Hematopoietic multipotent progenitor cell treated with erythropoietin and hydrocortisone succinate and interleukin-3 and kit ligand, for 8 days (in vitro differentiated cells): ENCODE results near the gene C2orf76.
A peak's percentile ranks its signal among the peaks of the same experiment; 100 is the strongest.
"Not testable (repeated sequence)": the region's sequence is repeated elsewhere in the genome, so short reads cannot be mapped to it uniquely, and the experiment has no call there.

Experiments used
- DNase-seq: peaks from one replicate; pipeline ENCODE4 v3.0.0-alpha.2; 2015

Gene C2orf76

DNA sequence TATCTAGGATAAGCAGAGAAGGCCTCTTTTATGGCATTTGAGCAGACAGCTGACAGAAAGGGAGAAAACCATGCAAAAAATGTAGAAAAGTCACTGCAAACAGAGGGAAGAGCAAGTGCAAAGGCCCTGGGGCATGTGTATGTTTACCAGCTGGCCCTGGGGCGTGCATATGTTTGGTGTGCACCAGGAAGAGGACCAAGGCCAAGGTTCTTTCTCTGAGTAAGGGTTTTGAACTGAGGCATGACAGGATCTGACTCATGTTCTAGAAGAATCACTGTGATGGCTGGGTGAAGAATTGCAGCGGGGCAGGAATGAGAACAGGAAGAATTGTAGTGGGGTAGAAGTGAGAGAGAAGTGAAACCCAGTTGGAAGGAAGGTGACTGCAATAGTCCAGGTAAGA, 73.4 kb downstream of the C2orf76 start:
- no peak for DNase-seq

- DNase-seq: no peak
Observed at GRCh38 chr2:119292226-119292625, 74.4 kb downstream of the C2orf76 start.

GRCh38 chr2:119291588-119292167, 75.0 kb downstream of the C2orf76 start:
- DNase-seq: no peak

- DNase-seq: peak; percentile 44
Observed at GRCh38 chr2:119290859-119291587, 75.6 kb downstream of the C2orf76 start.

DNA sequence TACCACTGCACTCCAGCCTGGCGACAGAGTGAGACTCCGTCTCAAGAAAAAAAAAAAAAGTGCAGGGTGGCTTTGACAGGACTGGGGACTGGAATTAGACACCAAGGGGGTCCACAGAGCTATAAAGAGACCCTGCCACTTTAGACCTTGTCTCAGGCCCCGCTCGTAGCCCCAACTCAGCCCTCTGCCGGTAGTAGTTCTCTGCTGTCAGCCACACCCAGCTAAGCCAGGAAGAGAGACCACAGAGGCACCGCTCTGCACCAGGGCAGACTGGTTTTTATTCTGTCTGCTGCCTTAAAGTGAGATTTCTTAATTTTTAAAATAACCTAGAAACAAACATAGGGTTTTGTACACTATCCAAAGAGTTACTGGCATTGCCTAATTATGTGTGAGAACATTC, 77.0 kb downstream of the C2orf76 start:
- DNase-seq: no peak

DNA sequence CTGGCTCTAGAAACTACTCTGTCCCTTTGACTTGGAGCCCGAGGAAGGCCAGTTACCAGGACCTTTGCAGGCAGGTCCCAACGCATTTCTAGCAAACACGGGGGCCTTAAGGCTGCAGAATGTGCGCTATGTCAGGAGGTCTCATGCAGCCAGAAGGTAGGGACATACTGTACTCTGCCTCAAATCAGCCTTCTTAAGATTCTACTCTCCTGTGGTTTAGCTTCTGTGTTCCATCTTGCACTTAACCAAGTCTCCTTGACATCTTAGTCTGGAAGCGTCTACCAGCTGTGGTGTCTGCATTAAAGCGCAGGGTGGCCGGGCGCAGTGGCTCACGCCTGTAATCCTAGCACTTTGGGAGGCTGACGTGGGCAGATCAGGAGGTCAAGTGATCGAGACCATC, 77.5 kb downstream of the C2orf76 start:
- DNase-seq: no peak

DNA sequence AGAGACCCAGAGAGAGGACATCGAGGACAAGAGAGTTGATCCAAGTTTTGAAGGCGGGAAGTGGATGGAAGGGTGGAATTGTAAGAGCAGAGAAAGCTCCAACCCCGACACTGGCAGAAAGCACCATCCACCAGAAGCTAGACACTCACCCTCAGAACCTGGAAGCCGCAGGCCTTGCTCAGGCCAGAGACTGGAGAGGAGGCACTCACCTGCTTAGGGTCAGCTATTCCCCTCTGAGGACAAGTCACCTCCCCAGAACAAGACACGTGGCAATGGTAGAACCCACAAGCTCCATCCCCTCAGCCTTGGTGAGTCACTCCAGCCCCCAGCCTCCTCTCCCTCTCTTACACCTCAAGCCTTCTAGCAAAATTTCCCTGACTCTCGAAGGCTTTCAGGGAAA, 78.1 kb downstream of the C2orf76 start:
- no peak for DNase-seq

- no peak for DNase-seq
Observed at GRCh38 chr2:119286661-119287060, 80.0 kb downstream of the C2orf76 start.

GRCh38 chr2:119283873-119284331, 82.7 kb downstream of the C2orf76 start:
- no peak for DNase-seq

GRCh38 chr2:119282996-119283511, 83.6 kb downstream of the C2orf76 start:
- DNase-seq: no peak

DNA sequence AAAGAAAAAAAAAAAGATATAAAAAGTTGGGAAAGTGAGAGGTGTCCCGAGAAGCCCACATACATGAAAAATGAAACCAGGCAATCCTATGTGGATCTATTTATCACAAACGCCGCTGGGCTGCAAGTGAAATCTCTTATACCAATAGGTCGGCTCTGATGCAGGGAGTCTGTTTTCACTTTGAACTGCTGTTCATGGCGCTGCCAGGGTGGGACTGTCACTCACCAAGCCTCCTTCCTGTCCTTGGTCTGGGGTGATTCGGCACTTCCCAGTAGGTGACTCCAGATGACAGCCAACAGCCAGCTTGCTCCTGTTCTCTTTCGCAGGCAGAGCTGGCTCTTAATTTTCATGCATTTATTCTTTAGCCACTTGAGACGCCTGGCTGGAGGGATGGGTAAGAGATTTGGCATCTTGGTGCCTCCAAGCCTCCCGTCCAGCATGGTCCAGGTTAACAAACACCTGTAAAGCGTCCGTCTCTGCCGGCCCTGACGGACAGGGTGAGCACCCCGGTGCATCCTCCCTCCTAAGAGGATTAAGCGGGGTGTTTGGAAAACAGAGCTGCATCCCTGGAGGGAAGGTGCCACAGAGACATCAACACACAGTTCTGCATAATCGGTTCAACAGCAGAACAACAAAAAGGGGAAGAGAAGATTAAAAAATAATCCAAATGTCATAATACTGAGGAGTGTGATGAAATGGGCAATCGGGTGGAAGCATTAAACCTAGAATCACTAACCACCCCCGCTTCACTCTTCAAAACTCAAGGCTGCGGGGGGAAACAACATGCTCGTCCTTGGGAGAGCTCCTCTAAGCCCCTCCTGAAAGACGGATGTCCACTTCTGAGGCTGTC, 84.3 kb downstream of the C2orf76 start:
- DNase-seq: no peak

DNA sequence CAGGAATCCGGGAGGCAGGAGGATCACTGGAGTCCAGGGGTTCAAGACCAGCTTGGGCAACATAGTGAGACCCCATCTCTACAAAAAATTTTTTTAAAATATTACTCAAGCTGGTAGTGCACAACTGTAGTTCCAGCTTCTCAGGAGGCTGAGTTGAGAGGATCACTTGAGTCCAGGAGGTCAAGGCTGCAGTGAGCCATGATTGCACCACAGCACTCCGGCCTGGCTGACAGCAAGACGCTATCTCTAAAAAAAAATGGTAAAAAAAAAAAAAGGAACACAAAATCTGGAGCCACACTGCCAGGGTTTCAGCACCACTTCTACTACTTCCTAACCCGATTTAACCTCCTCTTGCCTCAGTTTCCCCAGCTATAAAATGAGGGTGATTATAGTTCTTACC, 86.0 kb downstream of the C2orf76 start:
- DNase-seq: no peak

GRCh38 chr2:119279666-119280065, 87.0 kb downstream of the C2orf76 start:
- no peak for DNase-seq

DNA sequence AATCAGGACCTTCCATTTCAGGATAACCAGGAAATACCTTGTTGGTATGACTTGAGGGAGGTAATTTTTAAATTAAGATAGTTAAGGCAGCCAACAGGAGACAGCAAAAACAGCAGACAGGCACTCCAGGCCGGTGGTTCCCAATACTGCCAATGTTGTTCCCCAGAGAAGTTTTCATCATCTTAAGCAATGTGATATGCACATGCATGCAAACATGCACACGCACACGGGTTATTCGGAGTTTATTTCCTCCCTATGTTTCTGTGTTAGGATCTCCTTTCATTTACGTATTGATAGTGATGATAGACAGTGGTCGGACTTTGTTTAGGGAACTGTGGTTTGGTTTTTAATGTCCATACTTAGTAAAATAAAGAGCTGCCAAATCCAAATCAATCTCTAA, 87.7 kb downstream of the C2orf76 start:
- DNase-seq: no peak

DNA sequence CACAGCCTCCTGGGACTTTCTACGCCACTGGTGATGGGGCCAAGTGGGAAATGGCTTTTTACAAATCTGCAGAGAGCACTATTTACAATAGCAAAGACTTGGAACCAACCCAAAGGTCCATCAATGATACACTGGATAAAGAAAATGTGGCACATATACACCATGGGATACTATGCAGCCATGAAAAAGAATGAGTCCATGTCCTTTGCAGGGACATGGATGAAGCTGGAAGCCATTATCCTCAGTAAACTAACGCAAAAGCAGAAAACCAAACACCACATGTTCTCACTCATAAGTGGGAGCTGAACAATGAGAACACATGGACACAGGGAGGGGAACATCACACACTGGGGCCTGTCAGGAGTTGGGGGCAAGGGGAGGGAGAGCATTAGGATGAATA, 88.2 kb downstream of the C2orf76 start:
- DNase-seq: not testable (repeated sequence)

GRCh38 chr2:119276864-119277263, 89.8 kb downstream of the C2orf76 start:
- DNase-seq: no peak

- DNase-seq: no peak
Observed at GRCh38 chr2:119267604-119268003, 99.0 kb downstream of the C2orf76 start.

DNA sequence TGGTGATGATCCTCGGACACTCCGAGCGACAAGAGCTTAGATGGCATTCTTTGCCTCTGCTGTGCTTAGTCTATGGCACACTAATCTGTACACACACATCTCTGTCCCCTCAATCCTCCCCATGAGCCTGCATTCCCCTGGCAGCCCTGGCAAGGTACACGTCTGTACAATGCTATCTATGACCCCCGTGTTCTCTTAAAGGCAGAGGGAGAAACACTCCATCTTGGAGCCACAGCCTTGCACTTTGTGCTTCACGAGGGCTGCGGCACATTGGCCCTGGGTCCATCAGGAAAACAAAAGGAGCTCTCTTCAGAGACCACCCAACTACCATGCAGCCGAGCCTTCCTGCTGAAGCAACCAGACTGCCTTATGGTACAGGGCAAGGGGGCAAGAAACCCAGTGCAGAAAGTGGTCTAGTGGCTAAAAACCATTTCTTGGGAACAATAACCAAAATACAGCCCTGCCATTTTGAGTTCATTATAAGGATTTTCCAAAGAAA, 100.5 kb downstream of the C2orf76 start:
- DNase-seq: no peak

GRCh38 chr2:119265693-119266066, 101.0 kb downstream of the C2orf76 start:
- DNase-seq: no peak

- DNase-seq: peak; percentile 61
Observed at GRCh38 chr2:119264781-119265692, 101.6 kb downstream of the C2orf76 start.

DNA sequence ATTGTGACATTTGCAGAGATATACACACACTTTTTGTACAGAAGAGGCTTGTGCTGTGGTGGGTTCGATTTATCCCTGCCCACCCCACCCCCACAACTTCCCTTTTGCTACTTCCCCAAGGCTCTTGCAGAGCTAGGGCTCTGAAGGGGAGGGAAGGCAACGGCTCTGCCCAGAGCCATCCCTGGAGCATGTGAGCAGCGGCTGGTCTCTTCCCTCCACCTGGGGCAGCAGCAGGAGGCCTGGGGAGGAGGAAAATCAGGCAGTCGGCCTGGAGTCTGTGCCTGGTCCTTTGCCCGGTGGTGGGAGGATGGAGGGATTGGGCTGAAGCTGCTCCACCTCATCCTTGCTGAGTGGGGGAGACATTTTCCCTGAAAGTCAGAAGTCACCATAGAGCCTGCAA, 103.0 kb downstream of the C2orf76 start:
- DNase-seq: no peak

- no peak for DNase-seq
Observed at GRCh38 chr2:119263025-119263424, 103.6 kb downstream of the C2orf76 start.
